Right lobe of liver (tissue), 6 donors: ENCODE data around the gene KRTAP7-1. TPM values are rescaled to one million over a fixed set of nuclear protein-coding genes. Genes with fewer than 3 reads are reported as not detected.

Experiments used
- ATAC-seq, 4 donors: fragments of 200-7000 bp; cut with Tn5 transposase; one replicate each; pipeline ENCODE4 v1.9.1; 2020; ENCODE audit warnings: mild to moderate bottlenecking in 4 of 4, moderate library complexity in 4 of 4
- DNase-seq, 3 donors: peaks; one replicate each; pipeline ENCODE4 v3.0.0-alpha.2; 2020
- H3K27ac ChIP-seq, 3 donors: fragments of 200-600 bp; one replicate each; pipeline ENCODE4 v1.8.0; 2022
- H3K27me3 ChIP-seq, 2 donors: fragments of 200-600 bp; one replicate each; pipeline ENCODE4 v1.8.0; 2022
- H3K36me3 ChIP-seq, 4 donors: fragments of 200-600 bp; sonication (generic) in 1 of 4; one replicate each; pipeline versions ENCODE4 v1.5.1 to v1.8.0; 2017 to 2022; ENCODE audit warnings: control low read depth in 1 of 4
- H3K4me1 ChIP-seq, 4 donors: fragments of 200-600 bp; sonication (generic) in 1 of 4; one replicate each; pipeline versions ENCODE4 v1.5.1 to v1.8.0; 2017 to 2022; ENCODE audit warnings: control low read depth in 1 of 4
- H3K4me3 ChIP-seq, 3 donors: fragments of 200-600 bp; one replicate each; pipeline ENCODE4 v1.8.0; 2022
- H3K9me3 ChIP-seq, 4 donors: fragments of 200-600 bp; sonication (generic) in 1 of 4; one replicate each; pipeline versions ENCODE4 v1.5.1 to v1.8.0; 2017 to 2022; ENCODE audit warnings: control low read depth in 1 of 4
- POLR2A ChIP-seq: fragments of 450-650 bp; IDR thresholded peaks from one replicate; pipeline ENCODE4 v1.6.1; 2017; ENCODE audit warnings: antibody characterized with exemption, mild to moderate bottlenecking
- WGBS: methylation state at CpG from one replicate; pipeline ENCODE4 v1.1.6; 2018; ENCODE audit warnings: low coverage, low lambda C conversion rate; ENCODE audit not compliant: insufficient coverage; ENCODE audit errors: missing lambda C conversion rate; 5-methylcytosine and 5-hydroxymethylcytosine counted together
- intact Hi-C, 2 donors: fragments of 100-400 bp; cut with DNase I; formaldehyde crosslinking; loops; one replicate each; pipeline versions ENCODE4 v1.11.2 to v1.14.1; 2022
- total RNA-seq, 6 experiments: library from RNA; depleted of rRNA in 2 of 6; stranded (reverse); fragments of >200 nt in 2 of 6; fragmentation: NEBNext Ultra II Directional in 3 of 6; extraction: Animal tissue kit (Norgen Biotek cat#: 25700) in 3 of 6; gene quantifications; one replicate each; pipeline versions ENCODE4 v1.1.0 to v1.2.4, GENCODE V29; 2016 to 2023
- TF ChIP-seq, protein P1 (sequence below), 4 donors: fragments of 200-600 bp in 3 of 4; fragments of 450-650 bp in 1 of 4; IDR thresholded peaks; one replicate each; pipeline versions ENCODE4 v1.5.1 to v1.8.0; 2016 to 2022; ENCODE audit warnings: antibody characterized with exemption in 4 of 4, mild to moderate bottlenecking in 2 of 4
- donor health status: DM: no; HTN: yes; CAD: no.
- donor health status: DM: no; HTN: no; CAD: no.
- donor health status: DM: no; HTN: no; CAD: no.
- donor health status: DM: no; HTN: yes; CAD: no.
- donor health status: DM: no; HTN: yes; CAD: no.

KRTAP7-1 gene
- total RNA-seq, 6 experiments from 2014 or later, result not detected

DNA sequence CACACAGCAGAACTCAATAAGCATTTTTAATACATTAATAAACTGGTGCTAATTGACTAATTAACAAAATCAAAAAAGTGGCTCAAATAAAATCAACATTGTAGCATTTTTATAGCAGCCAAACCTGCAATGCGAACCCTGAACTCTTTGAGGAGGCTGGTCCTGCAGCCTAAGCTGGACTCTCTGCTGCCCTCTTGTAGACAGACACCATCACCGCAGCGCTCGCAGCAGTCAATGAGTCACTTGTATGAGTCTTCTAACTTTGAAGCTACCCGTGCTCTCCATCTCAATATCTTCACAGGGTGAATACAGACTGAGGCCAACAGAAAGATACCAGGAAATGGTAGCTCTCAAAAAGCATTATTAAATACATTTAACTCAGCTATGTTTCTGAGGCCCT, 9.7 kb upstream of the KRTAP7-1 start:
- Histone ChIP-seq H3K36me3 (no peaks in the 10 kb centered on the region), H3K9me3 (no peaks in the 10 kb centered on the region), H3K27me3 (no peaks in the 10 kb centered on the region), H3K4me1 (no peaks in the 10 kb centered on the region), H3K4me3 (no peak overlapping the region), H3K27ac (no peak overlapping the region)
- 11% methylated on average over 5 of the region's 5 CpGs for WGBS
- TF ChIP-seq POLR2A, result no peak
- TF ChIP-seq, protein P1, sequence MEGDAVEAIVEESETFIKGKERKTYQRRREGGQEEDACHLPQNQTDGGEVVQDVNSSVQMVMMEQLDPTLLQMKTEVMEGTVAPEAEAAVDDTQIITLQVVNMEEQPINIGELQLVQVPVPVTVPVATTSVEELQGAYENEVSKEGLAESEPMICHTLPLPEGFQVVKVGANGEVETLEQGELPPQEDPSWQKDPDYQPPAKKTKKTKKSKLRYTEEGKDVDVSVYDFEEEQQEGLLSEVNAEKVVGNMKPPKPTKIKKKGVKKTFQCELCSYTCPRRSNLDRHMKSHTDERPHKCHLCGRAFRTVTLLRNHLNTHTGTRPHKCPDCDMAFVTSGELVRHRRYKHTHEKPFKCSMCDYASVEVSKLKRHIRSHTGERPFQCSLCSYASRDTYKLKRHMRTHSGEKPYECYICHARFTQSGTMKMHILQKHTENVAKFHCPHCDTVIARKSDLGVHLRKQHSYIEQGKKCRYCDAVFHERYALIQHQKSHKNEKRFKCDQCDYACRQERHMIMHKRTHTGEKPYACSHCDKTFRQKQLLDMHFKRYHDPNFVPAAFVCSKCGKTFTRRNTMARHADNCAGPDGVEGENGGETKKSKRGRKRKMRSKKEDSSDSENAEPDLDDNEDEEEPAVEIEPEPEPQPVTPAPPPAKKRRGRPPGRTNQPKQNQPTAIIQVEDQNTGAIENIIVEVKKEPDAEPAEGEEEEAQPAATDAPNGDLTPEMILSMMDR (IDR thresholded peaks at IDR 0.05), result peak in 3 of 4 donors; percentile 36 to 58 (median 53)
- ATAC-seq, result peak; percentile 53 to 92 (median 78)
- peak in 1 of 3 donors; percentile 47 for DNase-seq
- intact Hi-C loops, result no loop called here

DNA sequence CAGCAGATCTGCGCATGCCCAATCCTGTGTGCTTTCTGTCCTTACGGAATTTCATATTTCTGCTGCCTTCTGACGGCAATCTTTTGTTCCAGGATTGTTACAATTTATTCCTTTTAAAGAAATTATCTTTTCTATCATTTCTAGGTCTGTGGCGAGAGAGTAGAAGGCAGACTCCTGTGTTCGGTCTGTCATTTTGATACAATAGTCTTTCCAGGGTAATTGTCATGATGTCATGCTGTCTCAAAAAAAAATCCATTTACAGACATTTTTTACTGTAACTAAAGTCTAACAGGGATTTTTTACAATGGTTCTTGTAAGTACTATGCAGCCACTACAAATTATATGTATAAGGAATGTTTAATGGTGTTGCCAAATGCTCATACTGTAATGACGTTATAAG, 9.0 kb upstream of the KRTAP7-1 start:
- no peak for ATAC-seq
- Histone ChIP-seq H3K4me3 (no peak overlapping the region), H3K9me3 (no peaks in the 10 kb centered on the region), H3K27me3 (no peaks in the 10 kb centered on the region), H3K36me3 (no peaks in the 10 kb centered on the region), H3K4me1 (no peaks in the 10 kb centered on the region), H3K27ac (no peak overlapping the region)
- TF ChIP-seq, protein P1 (IDR thresholded peaks at IDR 0.05), result no peak
- TF ChIP-seq POLR2A, result no peak
- DNase-seq, result no peak
- intact Hi-C loops, result no loop called here
- WGBS, result 69% methylated on average over 6 of the region's 6 CpGs

DNA sequence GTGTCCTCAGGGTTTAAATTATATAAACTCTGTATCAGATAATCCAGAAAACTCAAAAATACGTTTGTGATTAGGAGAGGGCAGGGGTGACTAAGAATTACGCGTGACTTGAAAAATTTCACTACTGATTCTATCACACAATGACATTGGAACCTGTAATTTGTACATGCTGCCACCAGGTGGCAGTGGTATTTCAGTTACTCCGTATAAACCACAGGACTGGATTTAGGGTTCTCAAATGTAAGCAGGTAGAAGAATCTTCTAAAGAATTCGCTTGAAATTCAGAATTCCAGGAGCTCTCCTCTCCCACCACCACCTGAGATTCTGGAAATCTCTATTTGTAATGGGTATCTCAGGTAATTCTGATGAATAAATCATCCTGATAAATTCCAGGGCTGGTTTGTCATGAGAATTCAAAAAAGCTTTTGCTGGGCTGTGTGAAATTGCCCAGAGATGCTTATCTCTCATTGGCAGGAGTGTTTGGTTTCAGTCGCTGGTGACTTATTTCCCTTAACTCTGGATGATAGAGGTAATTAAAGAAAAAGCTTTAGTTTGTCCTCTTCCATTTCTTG, 1.7 kb upstream of the KRTAP7-1 start:
- ATAC-seq (no peak), DNase-seq (no peak)
- Histone ChIP-seq H3K9me3 (no peaks in the 10 kb centered on the region), H3K27me3 (no peaks in the 10 kb centered on the region), H3K27ac (no peak overlapping the region), H3K4me3 (no peak overlapping the region), H3K4me1 (no peaks in the 10 kb centered on the region), H3K36me3 (no peaks in the 10 kb centered on the region)
- intact Hi-C loops, result no loop called here
- 38% methylated on average over 6 of the region's 6 CpGs for WGBS
- TF ChIP-seq, protein P1 (IDR thresholded peaks at IDR 0.05), result peak; percentile 33 to 50 (median 39)
- TF ChIP-seq POLR2A, result no peak

DNA sequence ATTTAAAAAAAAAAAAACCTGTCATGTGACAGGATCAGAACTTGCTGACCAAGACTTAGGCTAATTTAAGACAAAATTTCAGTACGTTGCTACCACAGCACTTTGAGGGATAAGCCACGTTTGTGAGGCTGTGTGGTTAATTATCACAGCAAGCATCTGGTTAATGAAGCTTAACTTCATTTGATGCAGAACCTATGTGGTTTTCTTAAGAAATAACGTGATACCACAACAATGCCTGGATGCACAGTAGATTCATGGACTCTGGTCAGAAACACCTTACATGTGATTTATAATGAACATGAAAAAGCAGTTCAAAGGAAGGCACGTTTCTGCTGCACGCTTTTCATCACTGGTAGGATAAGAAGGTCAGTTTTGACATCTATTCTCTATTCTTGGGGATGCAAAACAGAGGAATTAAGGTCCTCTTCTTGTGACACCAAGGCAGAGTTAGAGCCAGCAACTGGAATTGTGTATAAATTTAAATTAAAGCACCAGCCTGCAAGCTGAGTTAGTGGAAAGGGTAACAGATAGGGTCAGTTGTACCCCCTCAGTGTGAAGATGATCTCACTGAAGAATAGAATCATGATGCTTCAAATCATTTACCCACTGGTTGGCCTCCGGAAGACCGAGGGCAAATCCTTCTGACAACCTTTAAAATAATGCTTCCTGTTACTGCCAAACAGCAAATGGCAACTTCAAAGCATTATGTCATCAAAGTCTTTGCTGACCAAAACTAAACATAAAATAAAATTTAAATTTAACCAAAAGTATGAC, 10.5 kb downstream of the KRTAP7-1 start:
- intact Hi-C loops, result no loop called here
- Histone ChIP-seq H3K27ac (no peak overlapping the region), H3K4me1 (no peaks in the 10 kb centered on the region), H3K36me3 (no peaks in the 10 kb centered on the region), H3K9me3 (no peaks in the 10 kb centered on the region), H3K27me3 (no peaks in the 10 kb centered on the region), H3K4me3 (no peak overlapping the region)
- 24% methylated on average over 7 of the region's 7 CpGs for WGBS
- ATAC-seq (no peak), DNase-seq (no peak)
- TF ChIP-seq, protein P1 (IDR thresholded peaks at IDR 0.05), result no peak
- TF ChIP-seq POLR2A, result no peak
